Neutrophil (primary cell): ENCODE measurements around the gene PSRC1.

Source experiments
- H3K27ac ChIP-seq: fragments of 200-600 bp; sonication (generic); 2 replicates; pipeline ENCODE4 v1.5.1; 2016; ENCODE audit warnings: mild to moderate bottlenecking, moderate library complexity
- H3K27me3 ChIP-seq: fragments of 200-600 bp; sonication (generic); 2 replicates; pipeline ENCODE4 v1.6.0; 2016; ENCODE audit warnings: mild to moderate bottlenecking
- H3K36me3 ChIP-seq: fragments of 200-600 bp; sonication (generic); 2 replicates; pipeline ENCODE4 v1.5.1; 2017
- H3K4me1 ChIP-seq, 2 experiments: fragments of 200-600 bp in 1 of 2; sonication (generic) in 1 of 2; 1 replicate in 1 of 2; 2 replicates in 1 of 2; pipeline versions ENCODE4 v1.5.1 to v1.6.1; 2013 to 2016; ENCODE audit warnings: low read depth in 1 of 2, low read length in 1 of 2, mild to moderate bottlenecking in 1 of 2, moderate library complexity in 1 of 2; ENCODE audit not compliant: control insufficient read depth in 1 of 2, insufficient read depth in 1 of 2
- H3K4me3 ChIP-seq, 2 experiments: fragments of 200-600 bp in 1 of 2; sonication (generic) in 1 of 2; 1 replicate in 1 of 2; 2 replicates in 1 of 2; pipeline ENCODE4 v1.5.1; 2013 to 2016; ENCODE audit warnings: low read depth in 1 of 2, low read length in 1 of 2, mild to moderate bottlenecking in 1 of 2, moderate library complexity in 1 of 2
- H3K9me3 ChIP-seq: fragments of 200-600 bp; sonication (generic); 2 replicates; pipeline ENCODE4 v1.5.1; 2016
- TF ChIP-seq, protein P1 (sequence below): fragments of 200-600 bp; sonication (generic); IDR thresholded peaks from 2 replicates; pipeline ENCODE4 v1.5.1; 2016; ENCODE audit warnings: antibody characterized with exemption

The PSRC1 gene

DNA sequence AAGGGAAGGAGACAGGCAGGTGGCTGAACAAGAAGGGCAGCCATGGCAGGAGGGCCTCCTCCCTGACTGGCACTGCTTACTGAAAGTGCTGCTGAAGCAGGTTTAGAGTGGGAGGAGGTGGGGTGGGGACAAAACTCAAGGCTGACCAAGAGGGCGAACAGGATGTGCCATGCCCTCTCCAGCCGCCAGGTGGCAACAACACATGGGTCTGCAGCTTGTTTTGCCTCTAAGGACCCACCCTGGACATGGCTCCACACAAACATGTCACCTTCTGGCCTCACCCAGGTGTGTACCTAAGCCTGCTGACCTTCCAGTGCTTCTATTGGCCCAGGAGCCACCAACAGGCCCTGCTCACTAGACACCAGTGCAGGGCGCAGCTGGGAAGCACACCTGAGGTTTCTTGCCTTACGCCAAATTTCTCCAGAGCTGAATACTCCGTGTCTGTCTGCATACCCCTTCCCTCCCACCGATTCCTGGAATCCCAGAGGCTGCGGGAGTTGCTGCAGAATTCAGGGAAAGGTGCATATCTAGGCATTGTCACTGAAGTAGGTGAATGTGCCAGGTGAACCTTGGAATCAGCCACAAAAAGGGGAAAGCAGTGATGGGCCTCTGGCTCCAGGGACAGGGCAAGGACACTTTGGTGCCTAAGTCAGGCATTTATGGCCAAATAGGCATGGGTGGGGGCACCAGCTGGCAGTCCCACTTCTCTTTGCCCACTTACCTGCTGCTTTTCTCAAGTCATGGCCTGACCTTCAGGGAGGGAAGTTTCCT, 5.3 kb downstream of the PSRC1 start:
- no peaks in the 10 kb centered on the region for H3K9me3 ChIP-seq
- no peaks in the 10 kb centered on the region for H3K36me3 ChIP-seq

DNA sequence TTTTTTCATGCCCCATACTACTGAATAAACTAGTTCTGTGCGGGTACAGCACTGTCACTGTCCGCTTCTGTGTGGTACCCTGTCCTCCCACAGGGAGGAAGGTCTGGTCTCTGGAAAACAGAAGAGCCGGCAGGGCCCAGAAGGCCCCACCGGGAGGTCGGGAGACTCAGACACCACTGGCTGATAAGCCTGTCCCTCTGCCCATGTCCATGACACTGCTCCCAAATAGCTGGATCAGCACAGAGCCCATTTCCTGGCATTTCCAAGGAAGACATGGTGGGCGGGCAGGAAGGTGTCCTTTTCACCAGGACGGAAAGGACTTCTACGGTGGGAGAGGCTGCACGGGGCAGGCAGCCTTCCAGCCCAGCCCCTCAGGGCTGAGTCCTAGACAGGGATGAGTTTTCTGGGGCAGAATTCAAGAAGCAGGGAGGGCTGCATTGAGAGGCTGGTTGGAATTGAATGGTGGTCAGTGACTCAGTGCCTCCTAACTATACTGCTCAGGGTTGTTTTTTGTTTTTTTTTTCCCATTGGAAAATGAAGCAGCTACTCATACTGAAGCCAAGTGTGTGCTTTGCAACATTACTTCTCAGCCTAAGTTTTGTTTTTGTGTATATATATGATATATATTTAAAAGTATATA, 7.1 kb downstream of the PSRC1 start:
- Histone ChIP-seq H3K27ac (no peak overlapping the region), H3K27me3 (peaks cover 16% of the 10 kb centered on the region), H3K36me3 (no peaks in the 10 kb centered on the region), H3K9me3 (no peaks in the 10 kb centered on the region), H3K4me1 (peaks cover 6 to 10% of the 10 kb centered on the region in 2 experiments), H3K4me3 (no peak overlapping the region)
- TF ChIP-seq, protein P1, sequence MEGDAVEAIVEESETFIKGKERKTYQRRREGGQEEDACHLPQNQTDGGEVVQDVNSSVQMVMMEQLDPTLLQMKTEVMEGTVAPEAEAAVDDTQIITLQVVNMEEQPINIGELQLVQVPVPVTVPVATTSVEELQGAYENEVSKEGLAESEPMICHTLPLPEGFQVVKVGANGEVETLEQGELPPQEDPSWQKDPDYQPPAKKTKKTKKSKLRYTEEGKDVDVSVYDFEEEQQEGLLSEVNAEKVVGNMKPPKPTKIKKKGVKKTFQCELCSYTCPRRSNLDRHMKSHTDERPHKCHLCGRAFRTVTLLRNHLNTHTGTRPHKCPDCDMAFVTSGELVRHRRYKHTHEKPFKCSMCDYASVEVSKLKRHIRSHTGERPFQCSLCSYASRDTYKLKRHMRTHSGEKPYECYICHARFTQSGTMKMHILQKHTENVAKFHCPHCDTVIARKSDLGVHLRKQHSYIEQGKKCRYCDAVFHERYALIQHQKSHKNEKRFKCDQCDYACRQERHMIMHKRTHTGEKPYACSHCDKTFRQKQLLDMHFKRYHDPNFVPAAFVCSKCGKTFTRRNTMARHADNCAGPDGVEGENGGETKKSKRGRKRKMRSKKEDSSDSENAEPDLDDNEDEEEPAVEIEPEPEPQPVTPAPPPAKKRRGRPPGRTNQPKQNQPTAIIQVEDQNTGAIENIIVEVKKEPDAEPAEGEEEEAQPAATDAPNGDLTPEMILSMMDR = no peak

More for the DNA sequence above, 5.3 kb downstream of the PSRC1 start:
- TF ChIP-seq, protein P1 = peak; percentile 92
- H3K4me1 ChIP-seq = peaks cover 22 to 28% of the 10 kb centered on the region in 2 experiments
- H3K27me3 ChIP-seq = peaks cover 16% of the 10 kb centered on the region
- peak overlapping the region; percentile 31 for H3K27ac ChIP-seq
- H3K4me3 ChIP-seq = no peak overlapping the region

DNA sequence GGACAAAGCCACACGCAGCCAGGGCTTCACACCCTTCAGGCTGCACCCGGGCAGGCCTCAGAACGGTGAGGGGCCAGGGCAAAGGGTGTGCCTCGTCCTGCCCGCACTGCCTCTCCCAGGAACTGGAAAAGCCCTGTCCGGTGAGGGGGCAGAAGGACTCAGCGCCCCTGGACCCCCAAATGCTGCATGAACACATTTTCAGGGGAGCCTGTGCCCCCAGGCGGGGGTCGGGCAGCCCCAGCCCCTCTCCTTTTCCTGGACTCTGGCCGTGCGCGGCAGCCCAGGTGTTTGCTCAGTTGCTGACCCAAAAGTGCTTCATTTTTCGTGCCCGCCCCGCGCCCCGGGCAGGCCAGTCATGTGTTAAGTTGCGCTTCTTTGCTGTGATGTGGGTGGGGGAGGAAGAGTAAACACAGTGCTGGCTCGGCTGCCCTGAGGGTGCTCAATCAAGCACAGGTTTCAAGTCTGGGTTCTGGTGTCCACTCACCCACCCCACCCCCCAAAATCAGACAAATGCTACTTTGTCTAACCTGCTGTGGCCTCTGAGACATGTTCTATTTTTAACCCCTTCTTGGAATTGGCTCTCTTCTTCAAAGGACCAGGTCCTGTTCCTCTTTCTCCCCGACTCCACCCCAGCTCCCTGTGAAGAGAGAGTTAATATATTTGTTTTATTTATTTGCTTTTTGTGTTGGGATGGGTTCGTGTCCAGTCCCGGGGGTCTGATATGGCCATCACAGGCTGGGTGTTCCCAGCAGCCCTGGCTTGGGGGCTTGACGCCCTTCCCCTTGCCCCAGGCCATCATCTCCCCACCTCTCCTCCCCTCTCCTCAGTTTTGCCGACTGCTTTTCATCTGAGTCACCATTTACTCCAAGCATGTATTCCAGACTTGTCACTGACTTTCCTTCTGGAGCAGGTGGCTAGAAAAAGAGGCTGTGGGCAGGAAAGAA, 8.1 kb downstream of the PSRC1 start:
- H3K27ac ChIP-seq = no peak overlapping the region
- H3K4me1 ChIP-seq = peaks cover 0 to 8% of the 10 kb centered on the region in 2 experiments
- TF ChIP-seq, protein P1 = no peak
- no peaks in the 10 kb centered on the region for H3K36me3 ChIP-seq
- H3K4me3 ChIP-seq = no peak overlapping the region
- peaks cover 16% of the 10 kb centered on the region for H3K27me3 ChIP-seq
- no peaks in the 10 kb centered on the region for H3K9me3 ChIP-seq

DNA sequence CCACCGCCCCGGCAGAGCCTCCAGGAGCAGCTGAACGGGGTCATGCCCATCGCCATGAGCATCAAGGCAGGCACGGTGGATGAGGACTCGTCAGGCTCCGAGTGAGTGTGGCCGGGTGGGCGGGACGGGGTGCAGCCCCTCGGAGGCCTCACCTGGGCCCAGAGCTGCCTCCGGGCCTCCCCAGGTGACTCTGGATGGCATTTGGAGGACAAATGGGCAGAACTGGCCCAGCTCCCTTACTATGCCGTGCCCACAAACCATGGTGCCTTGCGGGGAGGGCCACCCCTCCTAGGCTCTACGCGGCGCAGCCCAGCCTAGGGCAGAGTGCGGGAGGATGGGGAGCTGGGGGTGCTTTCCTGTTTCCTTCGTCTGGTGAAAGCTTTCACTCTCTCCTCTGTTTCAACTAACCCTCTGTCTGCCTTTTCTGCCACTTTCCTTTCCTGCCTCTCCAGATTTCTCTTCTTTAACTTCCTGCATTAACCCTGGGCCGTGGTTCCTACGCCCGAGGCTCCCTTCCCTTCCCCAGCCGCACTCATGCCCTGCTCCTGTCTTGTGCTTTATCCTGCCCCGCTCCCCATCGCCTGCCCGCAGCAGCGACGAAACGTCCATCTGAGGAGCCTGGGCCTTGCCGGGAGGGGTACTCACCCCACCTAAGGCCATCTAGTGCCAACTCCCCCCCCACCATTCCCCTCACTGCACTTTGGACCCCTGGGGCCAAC, 9.2 kb downstream of the PSRC1 start:
- no peaks in the 10 kb centered on the region for H3K9me3 ChIP-seq
- H3K27ac ChIP-seq = no peak overlapping the region
- no peaks in the 10 kb centered on the region for H3K36me3 ChIP-seq
- H3K27me3 ChIP-seq = peaks cover 16% of the 10 kb centered on the region
- peaks cover 0 to 8% of the 10 kb centered on the region in 2 experiments for H3K4me1 ChIP-seq
- TF ChIP-seq, protein P1 = no peak
- H3K4me3 ChIP-seq = no peak overlapping the region
